ENCODE data around the gene DENND1A. TPM values are rescaled to one million over a fixed set of nuclear protein-coding genes. Genes with fewer than 3 reads are reported as not detected.

Gene DENND1A
- total RNA-seq, 1 donor from 2014 or later: 12.7 TPM

- H3K4me1 Mint-ChIP-seq (ENCODE audit: low read depth, unreplicated experiment): peaks cover 5% of the 10 kb centered on the region
- no peak overlapping the region for H3K9ac ChIP-seq (ENCODE audit: low read length)
- DNase-seq (ENCODE audit: low read depth) (no peak), FAIRE-seq (no peak)
- H3K9me3 Mint-ChIP-seq (ENCODE audit: unreplicated experiment): no peaks in the 10 kb centered on the region
- no peaks in the 10 kb centered on the region for H3K9me3 ChIP-seq (ENCODE audit: insufficient read depth, low read depth, low read length)
- H4K20me1 ChIP-seq (ENCODE audit: insufficient read depth, low read length): no peaks in the 10 kb centered on the region
- H3K4me1 ChIP-seq (ENCODE audit: insufficient read depth, low read length): no peaks in the 10 kb centered on the region
- no peak for TF ChIP-seq CTCF (IDR thresholded peaks at IDR 0.05; ENCODE audit: insufficient read depth, low read depth, low read length)
- TF ChIP-seq EZH2 (IDR thresholded peaks at IDR 0.05; ENCODE audit: insufficient read depth, low read length): no peak
- no peaks in the 10 kb centered on the region for H3K79me2 ChIP-seq (ENCODE audit: insufficient read depth, low read length)
- H3K27ac Mint-ChIP-seq (ENCODE audit: unreplicated experiment): no peak overlapping the region
- H3K4me3 ChIP-seq (ENCODE audit: insufficient read depth, low read depth, low read length): no peak overlapping the region
- no peaks in the 10 kb centered on the region for H3K36me3 ChIP-seq (ENCODE audit: insufficient read depth, low read length)
- no peak overlapping the region for H3K27ac ChIP-seq (ENCODE audit: low read depth, low read length)
- no peaks in the 10 kb centered on the region for H3K27me3 ChIP-seq (ENCODE audit: insufficient read depth, low read length)
- no peak overlapping the region for H3K4me2 ChIP-seq (ENCODE audit: low read length)
- H3K4me3 Mint-ChIP-seq (ENCODE audit: unreplicated experiment): no peak overlapping the region
- no peak overlapping the region for H2AFZ ChIP-seq (ENCODE audit: low read depth, low read length)
- H3K27me3 Mint-ChIP-seq (ENCODE audit: low read depth, unreplicated experiment): no peaks in the 10 kb centered on the region
- H3K36me3 Mint-ChIP-seq (ENCODE audit: low read depth, unreplicated experiment): no peaks in the 10 kb centered on the region
Observed at GRCh38 chr9:123772374-123772773, 157.6 kb downstream of the DENND1A start.

- Histone ChIP-seq H3K9ac (ENCODE audit: low read length) (no peak overlapping the region), H3K4me3 (ENCODE audit: insufficient read depth, low read depth, low read length) (no peak overlapping the region), H3K9me3 (ENCODE audit: insufficient read depth, low read depth, low read length) (no peaks in the 10 kb centered on the region), H3K79me2 (ENCODE audit: insufficient read depth, low read length) (no peaks in the 10 kb centered on the region), H3K4me2 (ENCODE audit: low read length) (no peak overlapping the region), H3K27ac (ENCODE audit: low read depth, low read length) (no peak overlapping the region), H3K4me1 (ENCODE audit: insufficient read depth, low read length) (no peaks in the 10 kb centered on the region), H3K27me3 (ENCODE audit: insufficient read depth, low read length) (no peaks in the 10 kb centered on the region), H2AFZ (ENCODE audit: low read depth, low read length) (no peak overlapping the region), H3K36me3 (ENCODE audit: insufficient read depth, low read length) (no peaks in the 10 kb centered on the region), H4K20me1 (ENCODE audit: insufficient read depth, low read length) (no peaks in the 10 kb centered on the region)
- Mint-ChIP-seq H3K4me3 (ENCODE audit: unreplicated experiment) (no peak overlapping the region), H3K27me3 (ENCODE audit: low read depth, unreplicated experiment) (no peaks in the 10 kb centered on the region), H3K9me3 (ENCODE audit: unreplicated experiment) (no peaks in the 10 kb centered on the region), H3K27ac (ENCODE audit: unreplicated experiment) (no peak overlapping the region), H3K36me3 (ENCODE audit: low read depth, unreplicated experiment) (no peaks in the 10 kb centered on the region), H3K4me1 (ENCODE audit: low read depth, unreplicated experiment) (peaks cover 5% of the 10 kb centered on the region)
- TF ChIP-seq CTCF (IDR thresholded peaks at IDR 0.05; ENCODE audit: insufficient read depth, low read depth, low read length) (no peak), EZH2 (IDR thresholded peaks at IDR 0.05; ENCODE audit: insufficient read depth, low read length) (no peak)
- no peak for FAIRE-seq
- DNase-seq (ENCODE audit: low read depth): no peak
Observed at GRCh38 chr9:123771690-123772089, 158.2 kb downstream of the DENND1A start.

GRCh38 chr9:123769719-123770118, 160.2 kb downstream of the DENND1A start:
- Histone ChIP-seq H3K9ac (ENCODE audit: low read length) (no peak overlapping the region), H4K20me1 (ENCODE audit: insufficient read depth, low read length) (no peaks in the 10 kb centered on the region), H3K9me3 (ENCODE audit: insufficient read depth, low read depth, low read length) (no peaks in the 10 kb centered on the region), H3K4me3 (ENCODE audit: insufficient read depth, low read depth, low read length) (no peak overlapping the region), H3K27ac (ENCODE audit: low read depth, low read length) (no peak overlapping the region), H3K4me1 (ENCODE audit: insufficient read depth, low read length) (no peaks in the 10 kb centered on the region), H3K27me3 (ENCODE audit: insufficient read depth, low read length) (no peaks in the 10 kb centered on the region), H3K79me2 (ENCODE audit: insufficient read depth, low read length) (no peaks in the 10 kb centered on the region), H3K36me3 (ENCODE audit: insufficient read depth, low read length) (no peaks in the 10 kb centered on the region), H2AFZ (ENCODE audit: low read depth, low read length) (no peak overlapping the region), H3K4me2 (ENCODE audit: low read length) (no peak overlapping the region)
- no peaks in the 10 kb centered on the region for H3K27me3 Mint-ChIP-seq (ENCODE audit: low read depth, unreplicated experiment)
- H3K36me3 Mint-ChIP-seq (ENCODE audit: low read depth, unreplicated experiment): no peaks in the 10 kb centered on the region
- H3K9me3 Mint-ChIP-seq (ENCODE audit: unreplicated experiment): no peaks in the 10 kb centered on the region
- FAIRE-seq (no peak), DNase-seq (ENCODE audit: low read depth) (no peak)
- H3K4me3 Mint-ChIP-seq (ENCODE audit: unreplicated experiment): no peak overlapping the region
- H3K4me1 Mint-ChIP-seq (ENCODE audit: low read depth, unreplicated experiment): peaks cover 5% of the 10 kb centered on the region
- TF ChIP-seq EZH2 (IDR thresholded peaks at IDR 0.05; ENCODE audit: insufficient read depth, low read length) (no peak), CTCF (IDR thresholded peaks at IDR 0.05; ENCODE audit: insufficient read depth, low read depth, low read length) (no peak)
- no peak overlapping the region for H3K27ac Mint-ChIP-seq (ENCODE audit: unreplicated experiment)

Measured in astrocyte (in vitro differentiated cells and primary cell).